Lower leg skin (tissue), 3 donors: ENCODE data around the gene IPO11.

Source experiments
- POLR2A ChIP-seq, 2 donors: fragments of 450-650 bp; IDR thresholded peaks; one replicate each; pipeline ENCODE4 v1.6.1; 2016 to 2017; ENCODE audit warnings: antibody characterized with exemption in 2 of 2, mild to moderate bottlenecking in 1 of 2, moderate library complexity in 1 of 2
- TF ChIP-seq, protein P1 (sequence below), 3 donors: fragments of 450-650 bp; IDR thresholded peaks; one replicate each; pipeline ENCODE4 v1.5.1; 2016; ENCODE audit warnings: antibody characterized with exemption in 3 of 3, mild to moderate bottlenecking in 3 of 3, moderate library complexity in 2 of 3

DNA sequence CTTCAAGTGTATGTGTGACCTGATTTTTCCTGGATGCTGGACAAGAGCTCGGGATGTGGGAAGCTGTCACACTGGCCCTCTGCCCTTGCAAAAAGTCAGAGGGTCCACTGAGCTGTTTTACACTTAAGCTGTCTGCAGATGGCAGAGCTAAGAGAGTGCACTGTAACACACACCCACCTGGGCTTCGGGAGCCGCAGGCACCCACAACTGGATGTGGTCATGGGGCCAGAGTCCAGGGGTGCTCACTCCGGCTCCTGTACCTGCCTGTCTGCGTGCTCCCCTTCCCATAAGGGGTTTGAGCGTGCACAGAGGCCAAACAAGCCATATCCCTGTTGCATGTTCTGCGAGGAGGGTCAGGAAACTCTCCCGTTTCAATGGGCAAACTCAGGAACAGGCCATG lies 248.6 kb downstream of the IPO11 start:
- TF ChIP-seq, protein P1, sequence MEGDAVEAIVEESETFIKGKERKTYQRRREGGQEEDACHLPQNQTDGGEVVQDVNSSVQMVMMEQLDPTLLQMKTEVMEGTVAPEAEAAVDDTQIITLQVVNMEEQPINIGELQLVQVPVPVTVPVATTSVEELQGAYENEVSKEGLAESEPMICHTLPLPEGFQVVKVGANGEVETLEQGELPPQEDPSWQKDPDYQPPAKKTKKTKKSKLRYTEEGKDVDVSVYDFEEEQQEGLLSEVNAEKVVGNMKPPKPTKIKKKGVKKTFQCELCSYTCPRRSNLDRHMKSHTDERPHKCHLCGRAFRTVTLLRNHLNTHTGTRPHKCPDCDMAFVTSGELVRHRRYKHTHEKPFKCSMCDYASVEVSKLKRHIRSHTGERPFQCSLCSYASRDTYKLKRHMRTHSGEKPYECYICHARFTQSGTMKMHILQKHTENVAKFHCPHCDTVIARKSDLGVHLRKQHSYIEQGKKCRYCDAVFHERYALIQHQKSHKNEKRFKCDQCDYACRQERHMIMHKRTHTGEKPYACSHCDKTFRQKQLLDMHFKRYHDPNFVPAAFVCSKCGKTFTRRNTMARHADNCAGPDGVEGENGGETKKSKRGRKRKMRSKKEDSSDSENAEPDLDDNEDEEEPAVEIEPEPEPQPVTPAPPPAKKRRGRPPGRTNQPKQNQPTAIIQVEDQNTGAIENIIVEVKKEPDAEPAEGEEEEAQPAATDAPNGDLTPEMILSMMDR (IDR thresholded peaks at IDR 0.05): no peak
- no peak for TF ChIP-seq POLR2A (IDR thresholded peaks at IDR 0.05)
